Upper lobe of right lung (tissue), 1 donor: Measurements from ENCODE around the gene LRIG1. TPM values are rescaled to one million over a fixed set of nuclear protein-coding genes. Genes with fewer than 3 reads are reported as not detected.

Experiments
- ATAC-seq: fragments of 200-7000 bp; cut with Tn5 transposase; one replicate; pipeline ENCODE4 v1.9.1; 2020; ENCODE audit warnings: mild to moderate bottlenecking, moderate library complexity
- DNase-seq: peaks from one replicate; pipeline ENCODE4 v3.0.0-alpha.2; 2020
- H3K27ac ChIP-seq: fragments of 200-600 bp; one replicate; pipeline ENCODE4 v1.8.0; 2022
- H3K27me3 ChIP-seq: fragments of 200-600 bp; one replicate; pipeline ENCODE4 v1.8.0; 2022; ENCODE audit warnings: mild to moderate bottlenecking
- H3K36me3 ChIP-seq: fragments of 200-600 bp; one replicate; pipeline ENCODE4 v1.8.0; 2022
- H3K4me1 ChIP-seq: fragments of 200-600 bp; one replicate; pipeline ENCODE4 v1.8.0; 2022
- H3K4me3 ChIP-seq: fragments of 200-600 bp; one replicate; pipeline ENCODE4 v1.8.0; 2022; ENCODE audit warnings: mild to moderate bottlenecking
- H3K9me3 ChIP-seq: fragments of 200-600 bp; one replicate; pipeline ENCODE4 v1.8.0; 2022
- intact Hi-C: fragments of 100-400 bp; cut with DNase I; formaldehyde crosslinking; loops from one replicate; pipeline ENCODE4 v1.11.0; 2022
- total RNA-seq: library from RNA; stranded (reverse); fragmentation: NEBNext Ultra II Directional; extraction: Animal tissue kit (Norgen Biotek cat#: 25700); gene quantifications from one replicate; pipeline ENCODE4 v1.2.1, GENCODE V29; 2021
- TF ChIP-seq, protein P1 (sequence below): fragments of 200-600 bp; IDR thresholded peaks from one replicate; pipeline ENCODE4 v1.8.0; 2022; ENCODE audit warnings: antibody characterized with exemption
- donor health status: DM: no; HTN: yes; CAD: no; lungs with severe emphysema.

Gene LRIG1
- total RNA-seq, 1 donor from 2014 or later = 56.2 TPM

DNA sequence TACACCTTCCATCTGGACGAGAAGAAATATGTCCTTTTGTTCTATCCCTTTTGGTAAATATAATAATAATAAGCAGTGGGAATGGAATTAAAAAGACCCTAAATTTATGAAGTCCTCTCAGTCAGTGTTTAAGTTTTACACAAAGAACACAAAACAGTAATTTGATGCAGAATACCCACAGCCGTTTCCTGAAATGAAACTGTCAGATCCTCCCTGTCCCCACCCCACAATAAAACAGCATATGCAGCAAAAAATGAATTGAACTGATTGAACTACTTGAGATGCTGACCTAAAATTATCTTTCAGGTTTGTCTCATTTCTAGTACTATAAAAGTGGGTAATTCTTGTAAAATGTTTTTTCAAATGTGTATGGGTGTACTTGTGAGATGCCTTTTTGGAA, 2.2 kb upstream of the LRIG1 start:
- intact Hi-C loops = no loop called here

GRCh38 chr3:66502245-66502874, 1.5 kb upstream of the LRIG1 start:
- DNase-seq = no peak
- TF ChIP-seq, protein P1, sequence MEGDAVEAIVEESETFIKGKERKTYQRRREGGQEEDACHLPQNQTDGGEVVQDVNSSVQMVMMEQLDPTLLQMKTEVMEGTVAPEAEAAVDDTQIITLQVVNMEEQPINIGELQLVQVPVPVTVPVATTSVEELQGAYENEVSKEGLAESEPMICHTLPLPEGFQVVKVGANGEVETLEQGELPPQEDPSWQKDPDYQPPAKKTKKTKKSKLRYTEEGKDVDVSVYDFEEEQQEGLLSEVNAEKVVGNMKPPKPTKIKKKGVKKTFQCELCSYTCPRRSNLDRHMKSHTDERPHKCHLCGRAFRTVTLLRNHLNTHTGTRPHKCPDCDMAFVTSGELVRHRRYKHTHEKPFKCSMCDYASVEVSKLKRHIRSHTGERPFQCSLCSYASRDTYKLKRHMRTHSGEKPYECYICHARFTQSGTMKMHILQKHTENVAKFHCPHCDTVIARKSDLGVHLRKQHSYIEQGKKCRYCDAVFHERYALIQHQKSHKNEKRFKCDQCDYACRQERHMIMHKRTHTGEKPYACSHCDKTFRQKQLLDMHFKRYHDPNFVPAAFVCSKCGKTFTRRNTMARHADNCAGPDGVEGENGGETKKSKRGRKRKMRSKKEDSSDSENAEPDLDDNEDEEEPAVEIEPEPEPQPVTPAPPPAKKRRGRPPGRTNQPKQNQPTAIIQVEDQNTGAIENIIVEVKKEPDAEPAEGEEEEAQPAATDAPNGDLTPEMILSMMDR = no peak
- intact Hi-C loops = no loop called here

More for the DNA sequence above, 2.2 kb upstream of the LRIG1 start:
- Histone ChIP-seq H3K36me3 (no peaks in the 10 kb centered on the region), H3K4me1 (peaks cover 19% of the 10 kb centered on the region), H3K27me3 (no peaks in the 10 kb centered on the region), H3K27ac (no peak overlapping the region), H3K4me3 (no peak overlapping the region), H3K9me3 (no peaks in the 10 kb centered on the region)
- DNase-seq (no peak), ATAC-seq (no peak)
- TF ChIP-seq, protein P1 = no peak

GRCh38 chr3:66501483-66502244, 842 bp upstream of the LRIG1 start:
- H3K36me3 ChIP-seq = no peaks in the 10 kb centered on the region
- no peak for DNase-seq
- TF ChIP-seq, protein P1 = no peak
- H3K9me3 ChIP-seq = no peaks in the 10 kb centered on the region
- H3K27ac ChIP-seq = no peak overlapping the region
- ATAC-seq = no peak
- intact Hi-C loops = no loop called here
- H3K4me1 ChIP-seq = peaks cover 27% of the 10 kb centered on the region
- H3K27me3 ChIP-seq = no peaks in the 10 kb centered on the region
- H3K4me3 ChIP-seq = peak overlapping the region; percentile 83

More at GRCh38 chr3:66502245-66502874, 1.5 kb upstream of the LRIG1 start:
- no peaks in the 10 kb centered on the region for H3K9me3 ChIP-seq
- no peak overlapping the region for H3K27ac ChIP-seq
- no peak overlapping the region for H3K4me3 ChIP-seq
- peaks cover 20% of the 10 kb centered on the region for H3K4me1 ChIP-seq
- H3K36me3 ChIP-seq = no peaks in the 10 kb centered on the region
- ATAC-seq = no peak
- no peaks in the 10 kb centered on the region for H3K27me3 ChIP-seq

- no peaks in the 10 kb centered on the region for H3K27me3 ChIP-seq
- peak overlapping the region; percentile 90 for H3K27ac ChIP-seq
- TF ChIP-seq, protein P1 = no peak
- peak; percentile 16 for ATAC-seq
- intact Hi-C loops = loop anchor here (10.0 kb wide), 1 partner anchor 85 kb away; no protein-coding TSS in a partner anchor
- no peaks in the 10 kb centered on the region for H3K9me3 ChIP-seq
- no peaks in the 10 kb centered on the region for H3K36me3 ChIP-seq
- peak; percentile 80 for DNase-seq
- H3K4me1 ChIP-seq = peaks cover 41% of the 10 kb centered on the region
- peak overlapping the region; percentile 83 for H3K4me3 ChIP-seq
Observed at GRCh38 chr3:66499881-66500575, 794 bp downstream of the LRIG1 start.

- intact Hi-C loops = loop anchor here (10.0 kb wide), 1 partner anchor 84 kb away; no protein-coding TSS in a partner anchor
- TF ChIP-seq, protein P1 = no peak
- no peak for DNase-seq
- H3K9me3 ChIP-seq = no peaks in the 10 kb centered on the region
- ATAC-seq = no peak
- no peaks in the 10 kb centered on the region for H3K27me3 ChIP-seq
- peak overlapping the region; percentile 83 for H3K4me3 ChIP-seq
- H3K27ac ChIP-seq = peak overlapping the region; percentile 90
- H3K36me3 ChIP-seq = no peaks in the 10 kb centered on the region
- H3K4me1 ChIP-seq = peaks cover 48% of the 10 kb centered on the region
Observed at GRCh38 chr3:66498687-66499621, 1.9 kb downstream of the LRIG1 start.
